Heart left ventricle (tissue), 16 donors: Measurements from ENCODE around the gene CXCL1. TPM values are rescaled to one million over a fixed set of nuclear protein-coding genes. Genes with fewer than 3 reads are reported as not detected.

ENCODE experiments used
- ATAC-seq, 4 donors: fragments of 200-7000 bp; cut with Tn5 transposase; one replicate each; pipeline ENCODE4 v1.9.1; 2020 to 2022; ENCODE audit warnings: moderate library complexity in 4 of 4, mild to moderate bottlenecking in 3 of 4, moderate number of reproducible peaks in 1 of 4
- DNase-seq, 5 donors: peaks; one replicate each; pipeline ENCODE4 v3.0.0-alpha.2; 2020
- H3K27ac ChIP-seq, 12 donors: fragments of 200-600 bp; sonication (generic) in 4 of 12; one replicate each; pipeline versions ENCODE4 v1.5.0 to v1.8.0; 2016 to 2022; ENCODE audit warnings: mild to moderate bottlenecking in 2 of 12
- H3K27me3 ChIP-seq, 9 donors: fragments of 200-600 bp; sonication (generic) in 2 of 9; one replicate each; pipeline versions ENCODE4 v1.5.1 to v1.8.0; 2016 to 2022; ENCODE audit warnings: mild to moderate bottlenecking in 3 of 9
- H3K36me3 ChIP-seq, 9 donors: fragments of 200-600 bp; sonication (generic) in 2 of 9; one replicate each; pipeline versions ENCODE4 v1.5.0 to v1.8.0; 2018 to 2022; ENCODE audit warnings: mild to moderate bottlenecking in 2 of 9
- H3K4me1 ChIP-seq, 12 donors: fragments of 200-600 bp; sonication (generic) in 4 of 12; one replicate each; pipeline versions ENCODE4 v1.5.0 to v1.8.0; 2016 to 2022; ENCODE audit warnings: mild to moderate bottlenecking in 3 of 12
- H3K4me3 ChIP-seq, 12 donors: fragments of 200-600 bp; sonication (generic) in 4 of 12; one replicate each; pipeline versions ENCODE4 v1.5.0 to v1.8.0; 2017 to 2022; ENCODE audit warnings: mild to moderate bottlenecking in 9 of 12, moderate library complexity in 4 of 12
- H3K9me3 ChIP-seq, 12 donors: fragments of 200-600 bp; sonication (generic) in 4 of 12; one replicate each; pipeline versions ENCODE4 v1.5.0 to v1.8.0; 2016 to 2022; ENCODE audit warnings: mild to moderate bottlenecking in 1 of 12
- CTCF ChIP-seq, 12 donors: fragments of 200-600 bp; sonication (generic) in 4 of 12; IDR thresholded peaks; one replicate each; pipeline versions ENCODE4 v1.5.0 to v1.8.0; 2018 to 2022; ENCODE audit warnings: antibody characterized with exemption in 12 of 12, mild to moderate bottlenecking in 5 of 12
- POLR2A ChIP-seq, 2 donors: fragments of 450-650 bp; IDR thresholded peaks; one replicate each; pipeline ENCODE4 v1.6.1; 2017; ENCODE audit warnings: antibody characterized with exemption in 2 of 2, mild to moderate bottlenecking in 2 of 2, moderate library complexity in 2 of 2
- WGBS, 4 donors: extraction: QIAGEN DNeasy Blood & Tissue Kit in 2 of 4; methylation state at CpG; one replicate each; pipeline versions ENCODE4 v1.1.5 to v1.1.7; 2013 to 2018; 5-methylcytosine and 5-hydroxymethylcytosine counted together
- intact Hi-C, 10 donors: fragments of 100-400 bp; cut with DNase I; formaldehyde crosslinking; loops; one replicate each; pipeline versions ENCODE4 v1.11.1 to v1.14.2; 2022
- polyA plus RNA-seq, 2 donors: library from polyadenylated mRNA; stranded (reverse); fragments of 200-250 nt; gene quantifications; one replicate each; pipeline ENCODE4 v1.2.3, GENCODE V29; 2013
- total RNA-seq, 9 donors: library from RNA; depleted of rRNA in 2 of 9; stranded (reverse); fragments of >200 nt in 2 of 9; fragmentation: NEBNext Ultra II Directional in 3 of 9; extraction: Animal tissue kit (Norgen Biotek cat#: 25700) in 3 of 9; gene quantifications; one replicate each; pipeline versions ENCODE4 v1.1.0 to v1.2.4, GENCODE V29; 2016 to 2023
- donor health status: ischemic (EF 13 %, LVEDD 7.1; RV severe dilation, severe dysfunction).
- donor health status: healthy with polysubstance abuse.
- donor health status: DM: no; HTN: yes; CAD: no.
- donor health status: DM: no; HTN: no; CAD: no.
- donor health status: ischemic (EF 25% LVEDD 6.9; RV normal size, moderate dysfunction).
- donor health status: ischemic (EF 25% LVEDD 5.7; RV mildly dilated, moderate dysfunction).
- donor health status: healthy.
- donor health status: DM: yes; HTN: yes; CAD: no.
- donor health status: ischemic (EF 35%, LVEDD 5.7; RV mildly dilated, moderate dysfunction).
- donor health status: nonischemic (EF 11% LVEDD 7.7; RV severe dilation, severe dysfunction).
- donor health status: DM: yes; HTN: yes; CAD: no.
- donor health status: PGD.
- donor health status: ischemic (EF 29% LVEDD 5.4; RV normal size, mild dysfunction).
- donor health status: nonischemic (EF 23%, LVEDD 6.1; RV moderate dilation, normal function).

The CXCL1 gene
- total and polyA plus RNA-seq, 11 donors = 0.26 to 14.9 (median 1.7) TPM; not detected in 1

GRCh38 chr4:73841243-73841925 lies 27.8 kb upstream of the CXCL1 start:
- TF ChIP-seq POLR2A (IDR thresholded peaks at IDR 0.05) = no peak
- TF ChIP-seq CTCF (IDR thresholded peaks at IDR 0.05) = no peak
- intact Hi-C loops = no loop called here
- 65 to 83% (median 72%) methylated on average over 4 of the region's 4 CpGs for WGBS, 4 donors
- Histone ChIP-seq H3K36me3 (no peaks in the 10 kb centered on the region), H3K4me3 (no peak overlapping the region), H3K4me1 (peaks cover 0 to 17% (median 0%) of the 10 kb centered on the region in 12 donors), H3K9me3 (no peaks in the 10 kb centered on the region), H3K27me3 (peaks cover 0 to 38% (median 5%) of the 10 kb centered on the region in 9 donors), H3K27ac (no peak overlapping the region)
- no peak for ATAC-seq
- DNase-seq = no peak

GRCh38 chr4:73842696-73843095 lies 26.5 kb upstream of the CXCL1 start:
- no peak for DNase-seq
- no peaks in the 10 kb centered on the region for H3K36me3 ChIP-seq
- no peak for ATAC-seq
- intact Hi-C loops = no loop called here
- no peak overlapping the region for H3K4me3 ChIP-seq
- peaks cover 0 to 10% (median 0%) of the 10 kb centered on the region in 12 donors for H3K4me1 ChIP-seq
- no peak overlapping the region for H3K27ac ChIP-seq
- H3K9me3 ChIP-seq = no peaks in the 10 kb centered on the region
- peaks cover 0 to 30% (median 0%) of the 10 kb centered on the region in 9 donors for H3K27me3 ChIP-seq
- TF ChIP-seq POLR2A (IDR thresholded peaks at IDR 0.05) (no peak), CTCF (IDR thresholded peaks at IDR 0.05) (no peak)

- no peak overlapping the region for H3K4me3 ChIP-seq
- peaks cover 0 to 26% (median 0%) of the 10 kb centered on the region in 9 donors for H3K27me3 ChIP-seq
- no peak for DNase-seq
- intact Hi-C loops = no loop called here
- peaks cover 0 to 10% (median 0%) of the 10 kb centered on the region in 12 donors for H3K4me1 ChIP-seq
- no peak overlapping the region for H3K27ac ChIP-seq
- TF ChIP-seq CTCF (IDR thresholded peaks at IDR 0.05) (no peak), POLR2A (IDR thresholded peaks at IDR 0.05) (no peak)
- ATAC-seq = no peak
- no peaks in the 10 kb centered on the region for H3K9me3 ChIP-seq
- no peaks in the 10 kb centered on the region for H3K36me3 ChIP-seq
Observed at GRCh38 chr4:73843369-73843768, 25.8 kb upstream of the CXCL1 start.

GRCh38 chr4:73844345-73844744 lies 24.8 kb upstream of the CXCL1 start:
- no peaks in the 10 kb centered on the region for H3K9me3 ChIP-seq
- peaks cover 0 to 10% (median 0%) of the 10 kb centered on the region in 12 donors for H3K4me1 ChIP-seq
- H3K27me3 ChIP-seq = peaks cover 0 to 19% (median 0%) of the 10 kb centered on the region in 9 donors
- intact Hi-C loops = no loop called here
- TF ChIP-seq POLR2A (IDR thresholded peaks at IDR 0.05) (no peak), CTCF (IDR thresholded peaks at IDR 0.05) (no peak)
- DNase-seq = no peak
- H3K36me3 ChIP-seq = no peaks in the 10 kb centered on the region
- H3K4me3 ChIP-seq = no peak overlapping the region
- ATAC-seq = no peak
- peak overlapping the region in 1 of 12 donors; percentile 12 for H3K27ac ChIP-seq
- WGBS, 4 donors = 60 to 70% (median 64%) methylated on average over 3 of the region's 3 CpGs
